CD4-positive, alpha-beta memory T cell (primary cell): ENCODE data around the gene CPA4. TPM values are rescaled to one million over a fixed set of nuclear protein-coding genes. Genes with fewer than 3 reads are reported as not detected.

Source experiments
- CTCF ChIA-PET: fragments of 350-600 bp; sonication (Branson Sonifier 250); formaldehyde crosslinking; loops from one replicate; lab custom pipeline; 2021; ENCODE audit warnings: inconsistent platforms; ENCODE audit not compliant: partially characterized antibody; lab: Charles Lee
- POLR2A ChIA-PET: fragments of 350-600 bp; sonication (Branson Sonifier 250); formaldehyde crosslinking; loops from one replicate; lab custom pipeline; 2021; ENCODE audit not compliant: partially characterized antibody; lab: Charles Lee
- DNase-seq, 5 donors: peaks; one replicate each; pipeline versions ENCODE4 v3.0.0 to v3.0.0-alpha.2; 2020 to 2022; ENCODE audit warnings: mixed read lengths in 1 of 5
- H3K27ac ChIP-seq: one replicate; pipeline ENCODE4 v1.7.0; 2013; ENCODE audit warnings: low read depth, low read length
- H3K27me3 ChIP-seq: 2 replicates; pipeline ENCODE4 v1.7.0; 2013; ENCODE audit warnings: mild to moderate bottlenecking, low read length, moderate library complexity; ENCODE audit not compliant: insufficient read depth
- H3K36me3 ChIP-seq: 2 replicates; pipeline ENCODE4 v1.7.0; 2013; ENCODE audit warnings: mild to moderate bottlenecking, low read length, moderate library complexity; ENCODE audit not compliant: insufficient read depth
- H3K4me1 ChIP-seq: 2 replicates; pipeline ENCODE4 v1.7.0; 2013; ENCODE audit warnings: mild to moderate bottlenecking, low read length, moderate library complexity; ENCODE audit not compliant: insufficient read depth
- H3K4me3 ChIP-seq, 2 donors: one replicate each; pipeline ENCODE4 v1.7.0; 2013; ENCODE audit warnings: low read length in 2 of 2, mild to moderate bottlenecking in 1 of 2
- H3K9me3 ChIP-seq, 2 donors: one replicate each; pipeline ENCODE4 v1.7.0; 2013; ENCODE audit warnings: low read length in 2 of 2, control low read depth in 1 of 2; ENCODE audit not compliant: control insufficient read depth in 1 of 2
- H3K27ac Mint-ChIP-seq, 7 donors: one replicate each; pipeline ENCODE4 v1.8.0; 2020 to 2021; ENCODE audit warnings: mixed read lengths in 7 of 7, mild to moderate bottlenecking in 6 of 7, inconsistent platforms in 3 of 7, moderate library complexity in 3 of 7
- H3K27me3 Mint-ChIP-seq, 2 donors: one replicate each; pipeline ENCODE4 v1.8.0; 2020 to 2021; ENCODE audit warnings: mixed read lengths in 2 of 2
- H3K36me3 Mint-ChIP-seq, 2 donors: one replicate each; pipeline ENCODE4 v1.8.0; 2020 to 2021; ENCODE audit warnings: mixed read lengths in 2 of 2, inconsistent platforms in 1 of 2, mild to moderate bottlenecking in 1 of 2
- H3K4me1 Mint-ChIP-seq, 4 donors: one replicate each; pipeline ENCODE4 v1.8.0; 2020 to 2021; ENCODE audit warnings: mixed read lengths in 4 of 4, mild to moderate bottlenecking in 1 of 4
- H3K4me3 Mint-ChIP-seq, 8 donors: one replicate each; pipeline ENCODE4 v1.8.0; 2020 to 2021; ENCODE audit warnings: mixed read lengths in 8 of 8, mild to moderate bottlenecking in 7 of 8, moderate library complexity in 6 of 8, inconsistent platforms in 3 of 8
- H3K9me3 Mint-ChIP-seq, 8 donors: one replicate each; pipeline ENCODE4 v1.8.0; 2020 to 2021; ENCODE audit warnings: mixed read lengths in 8 of 8, mild to moderate bottlenecking in 5 of 8, inconsistent platforms in 3 of 8, moderate library complexity in 1 of 8
- intact Hi-C: fragments of 100-400 bp; cut with micrococcal nuclease; formaldehyde crosslinking; loops from one replicate; pipeline ENCODE4 v1.15.1; 2023
- polyA plus RNA-seq, 2 donors: library from polyadenylated mRNA; unstranded; fragments of 300-500 nt; fragmentation: Illumina TruSeq; gene quantifications; one replicate each; pipeline ENCODE4 v1.2.3, GENCODE V29; 2021
- total RNA-seq, 2 experiments: library from RNA; stranded (reverse); gene quantifications; one replicate each; pipeline ENCODE4 v1.2.3, GENCODE V29; 2021

CPA4 gene
- total and polyA plus RNA-seq, 4 experiments from 2014 or later: not detected

DNA sequence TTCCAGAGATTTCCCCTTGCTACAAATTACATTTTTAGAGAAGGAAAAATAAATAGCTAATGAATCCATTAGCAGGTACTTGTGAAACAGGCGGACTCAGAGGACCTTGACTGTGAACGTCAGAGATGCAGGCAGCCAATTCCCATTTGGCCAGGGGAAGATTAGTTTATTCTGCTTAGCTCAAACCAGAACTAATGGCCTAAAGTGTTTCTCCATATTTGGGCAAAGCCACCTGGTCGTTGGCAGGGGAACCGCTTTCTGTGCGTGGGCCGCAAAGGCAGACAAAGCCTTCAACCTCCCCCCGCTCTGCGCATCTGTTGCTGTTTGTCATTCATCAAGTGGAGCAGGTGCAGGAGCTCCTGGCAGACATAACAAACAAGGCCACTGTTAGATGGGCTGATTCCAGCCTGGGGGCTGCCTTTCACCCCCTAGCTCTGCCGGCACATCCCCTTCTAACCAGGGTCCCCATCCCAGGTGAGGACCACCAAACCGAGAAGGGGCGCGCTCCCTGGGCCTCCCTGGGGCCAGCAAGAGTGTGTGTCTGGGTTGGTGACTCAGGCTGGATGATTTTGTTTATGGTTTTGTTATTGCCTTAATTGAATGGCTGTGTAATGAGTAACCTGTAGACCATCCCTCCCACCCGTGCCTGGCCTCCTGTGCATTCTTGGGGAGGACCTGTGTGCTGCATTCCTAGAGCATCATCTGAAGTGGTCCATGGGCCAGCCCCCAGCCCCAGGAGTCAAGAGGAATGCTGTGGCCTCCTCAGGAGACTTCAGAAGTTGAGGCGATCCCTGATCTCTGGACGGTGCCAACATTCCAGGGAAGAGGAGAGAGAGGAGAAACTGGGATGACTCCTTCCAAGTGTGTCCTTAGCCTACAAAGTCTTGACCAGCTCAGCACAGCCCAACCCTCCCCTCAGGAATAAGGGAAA lies 72.8 kb downstream of the CPA4 start:
- peaks cover 0 to 3% of the 10 kb centered on the region in 2 donors for H3K9me3 ChIP-seq
- Mint-ChIP-seq H3K9me3 (peaks cover 0 to 4% (median 0%) of the 10 kb centered on the region in 8 donors), H3K27me3 (peaks cover 3% of the 10 kb centered on the region in 2 donors), H3K27ac (peak overlapping the region in 3 of 7 donors; percentile 52 to 77 (median 69)), H3K36me3 (no peaks in the 10 kb centered on the region), H3K4me1 (peaks cover 8 to 32% (median 10%) of the 10 kb centered on the region in 4 donors), H3K4me3 (peak overlapping the region in 6 of 8 donors; percentile 27 to 71 (median 46))
- H3K4me1 ChIP-seq: no peaks in the 10 kb centered on the region
- DNase-seq: no peak
- ChIA-PET POLR2A (no interaction called here), CTCF (no interaction called here)
- intact Hi-C loops: no loop called here
- no peak overlapping the region for H3K4me3 ChIP-seq
- H3K27ac ChIP-seq: no peak overlapping the region
- no peaks in the 10 kb centered on the region for H3K27me3 ChIP-seq
- no peaks in the 10 kb centered on the region for H3K36me3 ChIP-seq

GRCh38 chr7:130366564-130366963 lies 73.6 kb downstream of the CPA4 start:
- Mint-ChIP-seq H3K4me1 (peaks cover 8 to 32% (median 10%) of the 10 kb centered on the region in 4 donors), H3K4me3 (peak overlapping the region in 5 of 8 donors; percentile 27 to 80 (median 55)), H3K9me3 (peaks cover 0 to 4% (median 0%) of the 10 kb centered on the region in 8 donors), H3K36me3 (no peaks in the 10 kb centered on the region), H3K27me3 (peaks cover 3% of the 10 kb centered on the region in 2 donors), H3K27ac (peak overlapping the region in 5 of 7 donors; percentile 69 to 90 (median 86))
- Histone ChIP-seq H3K4me3 (no peak overlapping the region), H3K27ac (peak overlapping the region; percentile 9), H3K36me3 (no peaks in the 10 kb centered on the region), H3K4me1 (no peaks in the 10 kb centered on the region), H3K27me3 (no peaks in the 10 kb centered on the region), H3K9me3 (no peaks in the 10 kb centered on the region)
- ChIA-PET CTCF (no interaction called here), POLR2A (no interaction called here)
- DNase-seq: no peak
- intact Hi-C loops: no loop called here

GRCh38 chr7:130367088-130367755 lies 74.3 kb downstream of the CPA4 start:
- Histone ChIP-seq H3K9me3 (no peaks in the 10 kb centered on the region), H3K27ac (no peak overlapping the region), H3K27me3 (no peaks in the 10 kb centered on the region), H3K4me3 (peak overlapping the region in 1 of 2 donors; percentile 5), H3K4me1 (no peaks in the 10 kb centered on the region), H3K36me3 (no peaks in the 10 kb centered on the region)
- H3K9me3 Mint-ChIP-seq: peaks cover 0 to 4% (median 0%) of the 10 kb centered on the region in 8 donors
- H3K4me1 Mint-ChIP-seq: peaks cover 8 to 32% (median 10%) of the 10 kb centered on the region in 4 donors
- intact Hi-C loops: no loop called here
- H3K27me3 Mint-ChIP-seq: peaks cover 3% of the 10 kb centered on the region in 2 donors
- no peaks in the 10 kb centered on the region for H3K36me3 Mint-ChIP-seq
- H3K4me3 Mint-ChIP-seq: peak overlapping the region in 7 of 8 donors; percentile 52 to 80 (median 71)
- H3K27ac Mint-ChIP-seq: peak overlapping the region in 6 of 7 donors; percentile 77 to 90 (median 83)
- peak in 4 of 5 donors; percentile 42 to 67 (median 50) for DNase-seq
- CTCF ChIA-PET: no interaction called here
- POLR2A ChIA-PET: no interaction called here

- H3K4me3 ChIP-seq: peak overlapping the region in 1 of 2 donors; percentile 5
- no peaks in the 10 kb centered on the region for H3K9me3 ChIP-seq
- peaks cover 0 to 2% of the 10 kb centered on the region in 2 donors for H3K27me3 Mint-ChIP-seq
- ChIA-PET CTCF (no interaction called here), POLR2A (interaction anchor here (0.6 kb wide), 1 partner anchor 1212 kb away, joined by 3 read pairs; no protein-coding TSS in a partner anchor)
- H3K27me3 ChIP-seq: no peaks in the 10 kb centered on the region
- H3K27ac ChIP-seq: peak overlapping the region; percentile 27
- intact Hi-C loops: no loop called here
- no peaks in the 10 kb centered on the region for H3K4me1 ChIP-seq
- no peak for DNase-seq
- peak overlapping the region in 2 of 7 donors; percentile 78 to 86 for H3K27ac Mint-ChIP-seq
- H3K36me3 Mint-ChIP-seq: no peaks in the 10 kb centered on the region
- H3K4me1 Mint-ChIP-seq: peaks cover 8 to 32% (median 10%) of the 10 kb centered on the region in 4 donors
- no peaks in the 10 kb centered on the region for H3K9me3 Mint-ChIP-seq
- peak overlapping the region in 7 of 8 donors; percentile 52 to 80 (median 71) for H3K4me3 Mint-ChIP-seq
- H3K36me3 ChIP-seq: no peaks in the 10 kb centered on the region
These were observed 75.1 kb downstream of the CPA4 start for GRCh38 chr7:130367836-130368746.

DNA sequence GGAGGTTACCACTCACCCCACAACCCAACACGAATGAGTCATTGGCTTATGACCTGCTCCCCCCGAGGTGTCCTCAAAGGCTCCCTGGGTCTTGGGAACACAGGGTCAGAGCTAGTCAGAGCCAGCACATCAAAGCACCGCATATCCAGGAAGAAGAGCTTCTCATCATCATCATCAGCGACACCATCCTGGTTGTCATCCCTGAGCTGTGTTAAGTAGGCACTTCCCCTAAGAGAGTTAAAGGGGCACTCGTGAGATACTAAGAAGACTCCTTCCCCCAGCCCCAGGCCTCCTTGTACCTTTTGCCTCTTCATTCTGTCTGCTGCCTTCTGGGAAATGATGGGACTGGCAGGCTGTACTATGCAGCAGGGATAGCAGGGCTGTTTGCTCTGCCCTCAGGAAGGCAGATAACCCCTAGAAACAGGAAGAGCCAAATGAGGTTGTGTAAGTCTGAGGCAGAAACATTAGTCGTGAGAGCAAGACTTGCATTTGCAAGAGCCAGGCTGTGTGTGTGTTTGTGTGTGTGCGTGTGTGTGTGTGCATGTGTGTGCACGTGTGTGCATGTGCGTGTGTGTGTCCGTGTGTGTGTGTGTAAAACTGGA lies 76.2 kb downstream of the CPA4 start:
- Mint-ChIP-seq H3K4me3 (peak overlapping the region in 7 of 8 donors; percentile 10 to 67 (median 50)), H3K4me1 (peaks cover 8 to 32% (median 10%) of the 10 kb centered on the region in 4 donors), H3K9me3 (no peaks in the 10 kb centered on the region), H3K36me3 (no peaks in the 10 kb centered on the region), H3K27me3 (peaks cover 0 to 2% of the 10 kb centered on the region in 2 donors), H3K27ac (peak overlapping the region in 6 of 7 donors; percentile 11 to 92 (median 61))
- ChIA-PET CTCF (no interaction called here), POLR2A (no interaction called here)
- Histone ChIP-seq H3K9me3 (no peaks in the 10 kb centered on the region), H3K36me3 (no peaks in the 10 kb centered on the region), H3K4me1 (no peaks in the 10 kb centered on the region), H3K4me3 (no peak overlapping the region), H3K27ac (no peak overlapping the region), H3K27me3 (no peaks in the 10 kb centered on the region)
- DNase-seq: no peak
- intact Hi-C loops: no loop called here

- Histone ChIP-seq H3K27me3 (no peaks in the 10 kb centered on the region), H3K27ac (no peak overlapping the region), H3K4me3 (no peak overlapping the region), H3K9me3 (no peaks in the 10 kb centered on the region), H3K4me1 (no peaks in the 10 kb centered on the region), H3K36me3 (no peaks in the 10 kb centered on the region)
- H3K27ac Mint-ChIP-seq: peak overlapping the region in 3 of 7 donors; percentile 11 to 92 (median 16)
- peak overlapping the region in 1 of 8 donors; percentile 46 for H3K4me3 Mint-ChIP-seq
- intact Hi-C loops: no loop called here
- POLR2A ChIA-PET: interaction anchor here (0.6 kb wide), 1 partner anchor 705 kb away, joined by 3 read pairs; no protein-coding TSS in a partner anchor
- CTCF ChIA-PET: interaction anchor here (0.6 kb wide), 1 partner anchor 43 kb away, joined by 3 read pairs; no protein-coding TSS in a partner anchor
- DNase-seq: no peak
- H3K4me1 Mint-ChIP-seq: peaks cover 8 to 32% (median 10%) of the 10 kb centered on the region in 4 donors
- H3K9me3 Mint-ChIP-seq: no peaks in the 10 kb centered on the region
- peaks cover 0 to 2% of the 10 kb centered on the region in 2 donors for H3K27me3 Mint-ChIP-seq
- H3K36me3 Mint-ChIP-seq: no peaks in the 10 kb centered on the region
These were observed 77.0 kb downstream of the CPA4 start for GRCh38 chr7:130369831-130370550.
